H1 (cell line): ENCODE data around the gene STRN4. TPM values are rescaled to one million over a fixed set of nuclear protein-coding genes. Genes with fewer than 3 reads are reported as not detected.
"Not testable (repeated sequence)": the region's sequence is repeated elsewhere in the genome, so short reads cannot be mapped to it uniquely, and the experiment has no call there.

Experiments used
- CTCF ChIA-PET: fragments of 300-600 bp; sonication (Branson Sonifier 250); formaldehyde crosslinking; loops from one replicate; lab custom pipeline; 2021; ENCODE audit not compliant: partially characterized antibody; lab: Charles Lee
- POLR2A ChIA-PET: fragments of 300-600 bp; sonication (Branson Sonifier 250); formaldehyde crosslinking; loops from one replicate; lab custom pipeline; 2021; ENCODE audit warnings: inconsistent platforms; ENCODE audit not compliant: partially characterized antibody; lab: Charles Lee
- DNase-seq, 2 experiments: peaks; one replicate each; pipeline versions ENCODE4 v3.0.0 to v3.0.0-alpha.2; 2010 to 2022; ENCODE audit warnings: low spot score in 2 of 2, low read depth in 1 of 2, mixed read lengths in 1 of 2
- FAIRE-seq: peaks from 2 replicates; lab custom pipeline; 2011; peaks lifted over from hg19 to GRCh38; lab: Jason Lieb, UNC
- H2AFZ ChIP-seq: 2 replicates; pipeline ENCODE4 v1.8.1; 2012; ENCODE audit warnings: low read length, inconsistent platforms
- H2AK5ac ChIP-seq: 2 replicates; pipeline ENCODE4 v1.6.1; 2013; ENCODE audit warnings: low read depth, low read length
- H2BK120ac ChIP-seq: replicated peaks from 2 replicates; pipeline ENCODE3; 2013; ENCODE audit warnings: low read depth, low read length, inconsistent platforms
- H2BK12ac ChIP-seq: 2 replicates; pipeline ENCODE4 v1.6.1; 2013; ENCODE audit warnings: low read depth, low read length
- H2BK15ac ChIP-seq: 2 replicates; pipeline ENCODE4 v1.6.1; 2013; ENCODE audit warnings: low read length
- H2BK20ac ChIP-seq: 2 replicates; pipeline ENCODE4 v1.6.1; 2013; ENCODE audit warnings: low read length
- H2BK5ac ChIP-seq: 2 replicates; pipeline ENCODE4 v1.6.1; 2013; ENCODE audit warnings: low read depth, low read length
- H3K14ac ChIP-seq: 2 replicates; pipeline ENCODE4 v1.6.1; 2013; ENCODE audit warnings: inconsistent platforms; ENCODE audit not compliant: insufficient read length
- H3K18ac ChIP-seq: 2 replicates; pipeline ENCODE4 v1.6.1; 2013; ENCODE audit warnings: low read length; ENCODE audit errors: extremely low read depth
- H3K23ac ChIP-seq: 2 replicates; pipeline ENCODE4 v1.6.1; 2013; ENCODE audit warnings: inconsistent platforms; ENCODE audit not compliant: insufficient read length
- H3K23me2 ChIP-seq: 2 replicates; pipeline ENCODE4 v1.6.1; 2013; ENCODE audit warnings: low read depth, low read length
- H3K27ac ChIP-seq: 2 replicates; pipeline ENCODE4 v1.6.1; 2011; ENCODE audit warnings: low read depth, low read length, inconsistent platforms
- H3K27me3 ChIP-seq, 4 experiments: replicated peaks in 1 of 4; 1 replicate in 1 of 4; 2 replicates in 3 of 4; pipeline versions ENCODE4 v1.6.1 to v1.8.1; 2011 to 2013; ENCODE audit warnings: low read length in 3 of 4, mild to moderate bottlenecking in 3 of 4, inconsistent platforms in 2 of 4, mixed read lengths in 2 of 4, moderate library complexity in 1 of 4; ENCODE audit not compliant: control insufficient read depth in 3 of 4, insufficient read depth in 3 of 4; ENCODE audit errors: extremely low read depth in 1 of 4
- H3K36me3 ChIP-seq, 4 experiments: 2 replicates each; pipeline versions ENCODE4 v1.6.1 to v1.8.1; 2011 to 2013; ENCODE audit warnings: mild to moderate bottlenecking in 4 of 4, low read length in 3 of 4, moderate library complexity in 2 of 4, control low read depth in 1 of 4, inconsistent platforms in 1 of 4; ENCODE audit not compliant: insufficient read depth in 4 of 4, control insufficient read depth in 2 of 4
- H3K4ac ChIP-seq: replicated peaks from 2 replicates; pipeline ENCODE3; 2013; ENCODE audit warnings: low read length, low read depth, mixed read lengths, inconsistent platforms; ENCODE audit not compliant: insufficient read length
- H3K4me1 ChIP-seq, 4 experiments: replicated peaks in 1 of 4; 1 replicate in 1 of 4; 2 replicates in 3 of 4; pipeline versions ENCODE4 v1.6.1 to v1.8.1; 2011 to 2013; ENCODE audit warnings: low read length in 3 of 4, inconsistent platforms in 2 of 4, mixed read lengths in 1 of 4; ENCODE audit not compliant: insufficient read depth in 4 of 4, control insufficient read depth in 3 of 4
- H3K4me2 ChIP-seq, 2 experiments: 2 replicates each; pipeline versions ENCODE4 v1.6.1 to v1.8.1; 2011 to 2013; ENCODE audit warnings: low read depth in 2 of 2, low read length in 2 of 2, control low read depth in 1 of 2, inconsistent platforms in 1 of 2, mild to moderate bottlenecking in 1 of 2; ENCODE audit not compliant: insufficient read depth in 1 of 2
- H3K4me3 ChIP-seq, 4 experiments: fragments of 200-600, 300-600 bp in 1 of 4; sonication (generic), shearing (Covaris generic), sonication (Bioruptor Twin) in 1 of 4; 2 replicates each; pipeline versions ENCODE4 v1.5.1 to v1.8.1; 2011 to 2016; ENCODE audit warnings: low read length in 4 of 4, low read depth in 3 of 4, control low read depth in 2 of 4, inconsistent platforms in 2 of 4, mild to moderate bottlenecking in 2 of 4, mixed read lengths in 1 of 4, moderate library complexity in 1 of 4; ENCODE audit not compliant: insufficient read depth in 2 of 4; ENCODE audit errors: extremely low read depth in 1 of 4
- H3K56ac ChIP-seq: replicated peaks from 2 replicates; pipeline ENCODE3; 2013; ENCODE audit warnings: low read depth, mild to moderate bottlenecking, mixed read lengths, low read length, inconsistent platforms; ENCODE audit not compliant: insufficient read length
- H3K79me1 ChIP-seq: 2 replicates; pipeline ENCODE4 v1.6.1; 2013; ENCODE audit warnings: low read depth, low read length, control low read depth
- H3K79me2 ChIP-seq, 2 experiments: 2 replicates each; pipeline versions ENCODE4 v1.6.1 to v1.8.1; 2012 to 2013; ENCODE audit warnings: low read length in 2 of 2, mild to moderate bottlenecking in 2 of 2, inconsistent platforms in 1 of 2; ENCODE audit not compliant: insufficient read depth in 2 of 2, control insufficient read depth in 1 of 2
- H3K9ac ChIP-seq, 4 experiments: replicated peaks in 1 of 4; 1 replicate in 1 of 4; 2 replicates in 3 of 4; pipeline versions ENCODE4 v1.6.1 to v1.8.1; 2011 to 2013; ENCODE audit warnings: low read depth in 3 of 4, low read length in 3 of 4, control low read depth in 2 of 4, mild to moderate bottlenecking in 2 of 4, moderate library complexity in 2 of 4, inconsistent platforms in 1 of 4; ENCODE audit errors: extremely low read depth in 1 of 4
- H3K9me3 ChIP-seq, 2 experiments: 2 replicates each; pipeline versions ENCODE4 v1.6.1 to v1.8.1; 2012 to 2013; ENCODE audit warnings: mild to moderate bottlenecking in 2 of 2, moderate library complexity in 2 of 2, control low read depth in 1 of 2, inconsistent platforms in 1 of 2, low read depth in 1 of 2, low read length in 1 of 2, mixed read lengths in 1 of 2; ENCODE audit not compliant: insufficient read depth in 2 of 2
- H4K20me1 ChIP-seq, 2 experiments: replicated peaks in 1 of 2; 2 replicates each; pipeline versions ENCODE3 to v1.8.1; 2011 to 2013; ENCODE audit warnings: inconsistent platforms in 2 of 2, low read length in 2 of 2, mild to moderate bottlenecking in 1 of 2; ENCODE audit not compliant: insufficient read depth in 2 of 2, control insufficient read depth in 1 of 2
- H4K5ac ChIP-seq: 2 replicates; pipeline ENCODE4 v1.6.1; 2013; ENCODE audit warnings: low read length, low read depth, mixed read lengths, inconsistent platforms; ENCODE audit not compliant: insufficient read length
- H4K8ac ChIP-seq: 2 replicates; pipeline ENCODE4 v1.8.0; 2013; ENCODE audit warnings: mild to moderate bottlenecking, moderate library complexity, low read length, inconsistent platforms; ENCODE audit not compliant: insufficient read depth; ENCODE audit errors: extremely low read depth
- H4K91ac ChIP-seq: replicated peaks from 2 replicates; pipeline ENCODE3; 2013; ENCODE audit warnings: low read length, mixed read lengths, inconsistent platforms; ENCODE audit not compliant: insufficient read length
- WGBS, 2 experiments: shearing (Covaris generic) in 1 of 2; methylation state at CpG; one replicate each; pipeline versions ENCODE4 v1.1.6 to v1.1.7; 2013 to 2015; ENCODE audit warnings: low lambda C conversion rate in 2 of 2, mixed read lengths in 2 of 2, inconsistent platforms in 1 of 2, low coverage in 1 of 2, missing lambda C conversion rate in 1 of 2; ENCODE audit not compliant: insufficient replicate concordance in 2 of 2, insufficient coverage in 1 of 2, insufficient read length in 1 of 2; ENCODE audit errors: extremely low coverage in 1 of 2, missing lambda C conversion rate in 1 of 2; 5-methylcytosine and 5-hydroxymethylcytosine counted together
- polyA plus RNA-seq, 7 experiments: library from polyadenylated mRNA; depleted of rRNA in 3 of 7; stranded (reverse) in 5 of 7; unstranded in 2 of 7; fragments of >200 nt in 5 of 7; fragments of 200-250 nt in 2 of 7; gene quantifications; 1 replicate in 5 of 7; 2 replicates in 1 of 7; 4 replicates in 1 of 7; pipeline versions ENCODE4 v1.2.1 to v1.2.3, GENCODE V29; 2011 to 2013; ENCODE audit warnings: missing spikeins in 2 of 7, mixed read lengths in 2 of 7
- total RNA-seq: library from RNA; stranded (reverse); fragmentation: NEBNext Ultra II Directional; extraction: Animal tissue kit (Norgen Biotek cat#: 25700); gene quantifications from 2 replicates; pipeline ENCODE4 v1.2.1, GENCODE V29; 2021

STRN4 gene
- total and polyA plus RNA-seq, 2 of the 8 experiments (the other 6 are each of a cell fraction or from before 2014, with no cell fraction given): 120 to 187 TPM

GRCh38 chr19:46768746-46769145, 22.5 kb upstream of the STRN4 start:
- H3K4me2 ChIP-seq, H3K9ac ChIP-seq, H3K18ac ChIP-seq, H3K4me1 ChIP-seq, H3K56ac ChIP-seq, H3K27me3 ChIP-seq, H4K91ac ChIP-seq, H3K4ac ChIP-seq, H3K14ac ChIP-seq, H2AK5ac ChIP-seq, H3K23me2 ChIP-seq, H4K20me1 ChIP-seq, H2BK5ac ChIP-seq, H3K79me2 ChIP-seq, H2AFZ ChIP-seq, H2BK120ac ChIP-seq, H2BK15ac ChIP-seq, H3K79me1 ChIP-seq, DNase-seq, H3K27ac ChIP-seq, FAIRE-seq, H4K8ac ChIP-seq, H3K4me3 ChIP-seq, H4K5ac ChIP-seq, H3K36me3 ChIP-seq, H3K23ac ChIP-seq, H2BK12ac ChIP-seq, H3K9me3 ChIP-seq, H2BK20ac ChIP-seq: not testable (repeated sequence)
- POLR2A ChIA-PET: interaction anchor here (0.6 to 18.6 kb wide), 3 partner anchors 12 to 47 kb away, joined by 4 to 333 read pairs (median 16); partner anchors contain the start of gene SLC1A5
- WGBS, 2 experiments: 75% methylated on average over 4 of the region's 4 CpGs; no CpG with 5 or more reads in 1 of the 2 experiments
- CTCF ChIA-PET: interaction anchor here (0.6 to 12.0 kb wide), 8 partner anchors 9 to 222 kb away, joined by 3 to 176 read pairs (median 4); no protein-coding TSS in a partner anchor
